ENCODE measurements around the gene HNMT.
"Not testable (repeated sequence)": the region's sequence is repeated elsewhere in the genome, so short reads cannot be mapped to it uniquely, and the experiment has no call there.

The HNMT gene

GRCh38 chr2:137964066-137964858 is at the start of gene HNMT:
TSS of gene HNMT (plus strand) at chr2:137964473. CDS start at chr2:137964492, 19 bp downstream.
- DNase-seq, result peak; percentile 39

- no peak for DNase-seq
These were observed 43.0 kb upstream of the HNMT start for GRCh38 chr2:137921105-137921880.

- DNase-seq, result not testable (repeated sequence)
These were observed 42.1 kb upstream of the HNMT start for GRCh38 chr2:137922171-137922570.

- DNase-seq, result no peak
These were observed 40.3 kb upstream of the HNMT start for GRCh38 chr2:137924019-137924418.

GRCh38 chr2:137925599-137925998 is 38.7 kb upstream of the HNMT start:
- DNase-seq, result no peak

GRCh38 chr2:137927846-137928245 is 36.4 kb upstream of the HNMT start:
- no peak for DNase-seq

- DNase-seq, result no peak
These were observed 35.4 kb upstream of the HNMT start for GRCh38 chr2:137928547-137929518.

- DNase-seq, result peak; percentile 38
These were observed 34.8 kb upstream of the HNMT start for GRCh38 chr2:137929519-137929916.

- no peak for DNase-seq
These were observed 34.1 kb upstream of the HNMT start for GRCh38 chr2:137930146-137930545.

GRCh38 chr2:137935591-137935990 is 28.7 kb upstream of the HNMT start:
- DNase-seq, result no peak

GRCh38 chr2:137937246-137937645 is 27.0 kb upstream of the HNMT start:
- DNase-seq, result no peak

- no peak for DNase-seq
These were observed 26.5 kb upstream of the HNMT start for GRCh38 chr2:137937778-137938177.

GRCh38 chr2:137938204-137938603 is 26.1 kb upstream of the HNMT start:
- no peak for DNase-seq

GRCh38 chr2:137939026-137939425 is 25.2 kb upstream of the HNMT start:
- DNase-seq, result no peak

GRCh38 chr2:137940154-137940553 is 24.1 kb upstream of the HNMT start:
- DNase-seq, result no peak

GRCh38 chr2:137942037-137942832 is 22.0 kb upstream of the HNMT start:
- no peak for DNase-seq

GRCh38 chr2:137942833-137943677 is 21.2 kb upstream of the HNMT start:
- DNase-seq, result no peak

GRCh38 chr2:137943678-137944347 is 20.5 kb upstream of the HNMT start:
- no peak for DNase-seq

- DNase-seq, result no peak
These were observed 19.6 kb upstream of the HNMT start for GRCh38 chr2:137944714-137945113.

GRCh38 chr2:137945229-137945628 is 19.0 kb upstream of the HNMT start:
- no peak for DNase-seq

- no peak for DNase-seq
These were observed 18.0 kb upstream of the HNMT start for GRCh38 chr2:137946227-137946626.
